A673 (cell line): ENCODE results near the gene MYL12B. TPM values are rescaled to one million over a fixed set of nuclear protein-coding genes. Genes with fewer than 3 reads are reported as not detected.

ENCODE experiments used
- BruUV-seq: library from RNA; stranded (reverse); fragments of 400-500 nt; replicated peaks from 2 replicates; lab custom pipeline; 2021; lab: Mats Ljungman, UMichigan
- CTCF ChIA-PET: fragments of 300-600 bp; sonication (Branson Sonifier 250); formaldehyde crosslinking; loops from one replicate; lab custom pipeline; 2022; ENCODE audit warnings: antibody characterized with exemption; lab: Charles Lee
- POLR2A ChIA-PET: fragments of 300-600 bp; sonication (Branson Sonifier 250); formaldehyde crosslinking; loops from one replicate; lab custom pipeline; 2022; ENCODE audit warnings: antibody characterized with exemption; ENCODE audit not compliant: low non-redundant PET; lab: Charles Lee
- DNase-seq: peaks from one replicate; pipeline ENCODE4 v3.0.0-alpha.2; 2015; ENCODE audit warnings: low spot score
- H3K27ac ChIP-seq: fragments of 200-600 bp; sonication (generic); 2 replicates; pipeline ENCODE4 v1.5.1; 2016; ENCODE audit warnings: mixed run types, low read depth, mild to moderate bottlenecking, mixed read lengths, antibody characterized with exemption, low read length; ENCODE audit not compliant: poor library complexity, severe bottlenecking
- H3K27me3 ChIP-seq: fragments of 200-600 bp; sonication (generic); replicated peaks from 2 replicates; pipeline ENCODE4 v1.6.1; 2017; ENCODE audit warnings: mixed run types, low read depth, mild to moderate bottlenecking, mixed read lengths, antibody characterized with exemption, low read length; ENCODE audit not compliant: insufficient read depth, poor library complexity
- H3K36me3 ChIP-seq: fragments of 200-600 bp; sonication (generic); 2 replicates; pipeline ENCODE4 v1.6.1; 2016; ENCODE audit warnings: mixed run types, mild to moderate bottlenecking, mixed read lengths, antibody characterized with exemption, low read length; ENCODE audit not compliant: insufficient read depth, poor library complexity, severe bottlenecking
- H3K4me1 ChIP-seq: fragments of 200-600 bp; sonication (generic); 2 replicates; pipeline ENCODE4 v1.6.1; 2017; ENCODE audit warnings: mixed run types, mild to moderate bottlenecking, mixed read lengths, antibody characterized with exemption, low read length; ENCODE audit not compliant: insufficient read depth, poor library complexity, severe bottlenecking
- H3K4me3 ChIP-seq: fragments of 200-600 bp; sonication (generic); 2 replicates; pipeline ENCODE4 v1.5.1; 2016; ENCODE audit warnings: low read depth, mixed run types, mild to moderate bottlenecking, mixed read lengths, low read length; ENCODE audit not compliant: poor library complexity, severe bottlenecking
- H3K9me3 ChIP-seq: fragments of 200-600 bp; sonication (generic); 2 replicates; pipeline ENCODE4 v1.6.1; 2016; ENCODE audit warnings: mixed run types, low read depth, mild to moderate bottlenecking, mixed read lengths, antibody characterized with exemption, low read length; ENCODE audit not compliant: poor library complexity, severe bottlenecking
- EZH2 ChIP-seq: fragments of 200-600 bp; sonication (generic); IDR thresholded peaks from 2 replicates; pipeline ENCODE4 v1.6.1; 2017; ENCODE audit warnings: borderline replicate concordance, low read depth, mild to moderate bottlenecking, mixed read lengths, antibody characterized with exemption, low read length; ENCODE audit not compliant: poor library complexity, severe bottlenecking
- intact Hi-C: fragments of 100-400 bp; cut with micrococcal nuclease; formaldehyde crosslinking; loops from one replicate; pipeline ENCODE4 v1.10.0; 2022; ENCODE audit not compliant: unreplicated experiment
- total RNA-seq: library from RNA; stranded (reverse); gene quantifications from 2 replicates; pipeline ENCODE4 v1.2.3, GENCODE V29; 2021
- TF ChIP-seq, protein P1 (sequence below): fragments of 300-800, 200-600 bp; sonication (generic); conservative IDR thresholded peaks from 2 replicates; pipeline ENCODE4 v1.5.1; 2017; ENCODE audit warnings: low read depth, mild to moderate bottlenecking, antibody characterized with exemption, low read length, moderate library complexity, mixed read lengths

MYL12B gene
- total RNA-seq, 1 experiment from 2014 or later: 389 TPM

DNA sequence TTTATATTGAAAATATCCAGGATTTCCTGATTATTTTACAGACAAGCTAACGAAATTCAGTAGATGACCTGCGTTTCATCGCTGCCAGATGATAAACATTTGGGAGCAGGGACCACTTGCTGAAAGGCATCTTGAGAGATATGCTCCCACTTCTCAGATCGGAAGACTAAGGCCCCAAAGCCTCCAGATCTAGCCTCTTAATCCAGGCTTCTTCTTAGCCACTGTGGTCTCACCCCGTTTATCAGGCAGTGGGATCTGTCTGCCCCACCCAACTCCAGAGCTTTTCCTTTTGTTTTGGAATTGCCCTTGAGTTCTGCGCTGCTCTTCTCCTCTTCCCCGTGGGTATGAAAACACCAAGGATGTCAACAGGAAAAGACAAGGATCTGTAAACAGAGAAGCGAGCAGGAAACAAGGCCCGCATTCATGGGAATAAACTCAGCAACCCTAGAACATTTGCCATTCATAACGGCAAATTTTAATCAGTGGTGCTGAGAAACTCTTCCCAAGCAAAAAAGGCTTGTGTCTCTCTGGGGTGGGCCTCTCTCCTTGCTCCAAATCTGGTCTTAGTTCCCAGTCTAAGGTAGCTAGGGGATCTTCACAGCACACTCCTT lies 21.4 kb downstream of the MYL12B start:
- peak overlapping the region; percentile 42 for H3K4me3 ChIP-seq
- TSS peak; percentile 75 for BruUV-seq
- ChIA-PET POLR2A (interaction anchor here (1.0 kb wide), 1 partner anchor 171 kb away, joined by 6 read pairs; no protein-coding TSS in a partner anchor), CTCF (no interaction called here)
- no peaks in the 10 kb centered on the region for H3K27me3 ChIP-seq
- DNase-seq: no peak
- intact Hi-C loops: loop anchor here (2.0 to 5.0 kb wide), 7 partner anchors 165 to 984 kb away; no protein-coding TSS in a partner anchor
- TF ChIP-seq, protein P1, sequence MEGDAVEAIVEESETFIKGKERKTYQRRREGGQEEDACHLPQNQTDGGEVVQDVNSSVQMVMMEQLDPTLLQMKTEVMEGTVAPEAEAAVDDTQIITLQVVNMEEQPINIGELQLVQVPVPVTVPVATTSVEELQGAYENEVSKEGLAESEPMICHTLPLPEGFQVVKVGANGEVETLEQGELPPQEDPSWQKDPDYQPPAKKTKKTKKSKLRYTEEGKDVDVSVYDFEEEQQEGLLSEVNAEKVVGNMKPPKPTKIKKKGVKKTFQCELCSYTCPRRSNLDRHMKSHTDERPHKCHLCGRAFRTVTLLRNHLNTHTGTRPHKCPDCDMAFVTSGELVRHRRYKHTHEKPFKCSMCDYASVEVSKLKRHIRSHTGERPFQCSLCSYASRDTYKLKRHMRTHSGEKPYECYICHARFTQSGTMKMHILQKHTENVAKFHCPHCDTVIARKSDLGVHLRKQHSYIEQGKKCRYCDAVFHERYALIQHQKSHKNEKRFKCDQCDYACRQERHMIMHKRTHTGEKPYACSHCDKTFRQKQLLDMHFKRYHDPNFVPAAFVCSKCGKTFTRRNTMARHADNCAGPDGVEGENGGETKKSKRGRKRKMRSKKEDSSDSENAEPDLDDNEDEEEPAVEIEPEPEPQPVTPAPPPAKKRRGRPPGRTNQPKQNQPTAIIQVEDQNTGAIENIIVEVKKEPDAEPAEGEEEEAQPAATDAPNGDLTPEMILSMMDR: no peak
- H3K36me3 ChIP-seq: peaks cover 2% of the 10 kb centered on the region
- H3K9me3 ChIP-seq: peaks cover 2% of the 10 kb centered on the region
- H3K27ac ChIP-seq: peak overlapping the region; percentile 96
- peaks cover 55% of the 10 kb centered on the region for H3K4me1 ChIP-seq

DNA sequence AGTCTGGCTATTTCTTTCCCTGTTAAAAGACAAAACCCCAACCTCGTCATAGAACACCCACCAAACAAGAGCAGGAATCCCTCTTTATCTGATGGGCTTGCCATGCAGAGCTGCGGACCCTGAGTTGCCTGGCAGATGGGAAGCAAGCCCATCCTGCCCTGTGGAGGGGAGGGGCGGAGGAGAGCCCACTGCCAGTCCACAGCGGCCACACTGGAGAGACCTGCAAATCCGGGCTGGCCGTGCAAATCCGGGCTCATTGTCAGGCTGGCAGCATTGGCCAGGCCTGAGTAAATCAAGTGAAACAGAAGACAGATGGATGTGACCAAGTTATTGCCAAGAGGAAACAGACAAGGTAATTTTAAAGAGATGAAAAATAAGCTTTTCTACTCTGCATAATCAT lies 22.0 kb downstream of the MYL12B start:
- peaks cover 4% of the 10 kb centered on the region for H3K9me3 ChIP-seq
- POLR2A ChIA-PET: no interaction called here
- peaks cover 1% of the 10 kb centered on the region for H3K36me3 ChIP-seq
- no peak for TF ChIP-seq EZH2
- TF ChIP-seq, protein P1: no peak
- peak; percentile 66 for DNase-seq
- intact Hi-C loops: loop anchor here (2.0 to 5.0 kb wide), 7 partner anchors 165 to 983 kb away; no protein-coding TSS in a partner anchor
- CTCF ChIA-PET: no interaction called here
- peak overlapping the region; percentile 42 for H3K4me3 ChIP-seq
- H3K27ac ChIP-seq: peak overlapping the region; percentile 96
- H3K27me3 ChIP-seq: no peaks in the 10 kb centered on the region
- peaks cover 50% of the 10 kb centered on the region for H3K4me1 ChIP-seq
- BruUV-seq: no TSS peak

DNA sequence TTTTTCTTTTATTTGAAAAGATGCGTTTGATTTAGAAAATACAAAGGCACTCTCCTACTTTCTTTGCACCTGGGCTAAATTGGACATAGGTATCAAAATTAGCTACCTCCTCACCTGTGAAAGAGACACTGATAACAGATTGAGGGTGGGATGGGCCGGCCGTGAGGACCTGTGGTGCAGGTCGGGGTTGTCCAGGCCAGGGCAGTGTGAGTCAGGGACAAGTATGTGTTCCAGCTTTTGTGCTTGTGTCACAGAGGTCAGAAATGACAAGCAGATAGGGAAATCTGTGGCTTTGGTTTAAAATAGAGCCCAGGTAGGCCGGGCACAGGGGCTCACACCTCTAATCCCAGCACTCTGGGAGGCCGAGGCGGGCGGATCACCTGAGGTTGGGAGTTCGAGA lies 22.6 kb downstream of the MYL12B start:
- BruUV-seq: no TSS peak
- ChIA-PET CTCF (no interaction called here), POLR2A (no interaction called here)
- Histone ChIP-seq H3K36me3 (peaks cover 5% of the 10 kb centered on the region), H3K27me3 (no peaks in the 10 kb centered on the region), H3K4me1 (peaks cover 44% of the 10 kb centered on the region), H3K9me3 (peaks cover 8% of the 10 kb centered on the region), H3K27ac (peak overlapping the region; percentile 96), H3K4me3 (peak overlapping the region; percentile 42)
- DNase-seq: no peak
- intact Hi-C loops: loop anchor here (5.0 kb wide), 2 partner anchors 713 to 983 kb away; no protein-coding TSS in a partner anchor
- TF ChIP-seq, protein P1: no peak
- TF ChIP-seq EZH2: no peak
